Dendritic cell treated with granulocyte-macrophage colony-stimulating factor and Interleukin-4, amounts not matched to agents 40 ng/mL and 50 ng/mL, for 4 days (primary cell): Measurements from ENCODE around the gene KDM2A.

Experiments
- H3K27ac Mint-ChIP-seq: one replicate; pipeline ENCODE4 v1.8.0; 2022; ENCODE audit warnings: mild to moderate bottlenecking, mixed read lengths
- H3K27me3 Mint-ChIP-seq: one replicate; pipeline ENCODE4 v1.8.0; 2022; ENCODE audit warnings: mild to moderate bottlenecking, mixed read lengths
- H3K36me3 Mint-ChIP-seq: one replicate; pipeline ENCODE4 v1.8.0; 2022; ENCODE audit warnings: low read depth, mixed read lengths
- H3K4me1 Mint-ChIP-seq: one replicate; pipeline ENCODE4 v1.8.0; 2022; ENCODE audit warnings: low read depth, mixed read lengths
- H3K4me3 Mint-ChIP-seq: one replicate; pipeline ENCODE4 v1.8.0; 2022; ENCODE audit warnings: mild to moderate bottlenecking, moderate library complexity, mixed read lengths
- H3K9me3 Mint-ChIP-seq: one replicate; pipeline ENCODE4 v1.8.0; 2022; ENCODE audit warnings: mixed read lengths
- intact Hi-C: fragments of 100-400 bp; cut with micrococcal nuclease; formaldehyde crosslinking; loops from one replicate; pipeline ENCODE4 v1.15.0; 2022

The KDM2A gene

GRCh38 chr11:67240576-67241389 is 121.7 kb downstream of the KDM2A start:
- Mint-ChIP-seq H3K4me1 (peaks cover 65% of the 10 kb centered on the region), H3K27me3 (no peaks in the 10 kb centered on the region), H3K27ac (peak overlapping the region; percentile 100), H3K4me3 (peak overlapping the region; percentile 87), H3K36me3 (peaks cover 65% of the 10 kb centered on the region), H3K9me3 (no peaks in the 10 kb centered on the region)
- intact Hi-C loops, result loop anchor here (1.0 kb wide), 1 partner anchor 12 kb away; no protein-coding TSS in a partner anchor

GRCh38 chr11:67242548-67242947 is 123.5 kb downstream of the KDM2A start:
- no peaks in the 10 kb centered on the region for H3K27me3 Mint-ChIP-seq
- no peak overlapping the region for H3K4me3 Mint-ChIP-seq
- peaks cover 65% of the 10 kb centered on the region for H3K4me1 Mint-ChIP-seq
- H3K9me3 Mint-ChIP-seq, result no peaks in the 10 kb centered on the region
- intact Hi-C loops, result no loop called here
- peak overlapping the region; percentile 100 for H3K27ac Mint-ChIP-seq
- H3K36me3 Mint-ChIP-seq, result peaks cover 78% of the 10 kb centered on the region

GRCh38 chr11:67243051-67243450 is 124.0 kb downstream of the KDM2A start:
- Mint-ChIP-seq H3K27ac (peak overlapping the region; percentile 100), H3K9me3 (no peaks in the 10 kb centered on the region), H3K27me3 (no peaks in the 10 kb centered on the region), H3K4me3 (no peak overlapping the region), H3K36me3 (peaks cover 83% of the 10 kb centered on the region), H3K4me1 (peaks cover 65% of the 10 kb centered on the region)
- intact Hi-C loops, result no loop called here

GRCh38 chr11:67245046-67245445 is 126.0 kb downstream of the KDM2A start:
- H3K36me3 Mint-ChIP-seq, result peaks cover 100% of the 10 kb centered on the region
- H3K9me3 Mint-ChIP-seq, result no peaks in the 10 kb centered on the region
- H3K27me3 Mint-ChIP-seq, result no peaks in the 10 kb centered on the region
- peaks cover 65% of the 10 kb centered on the region for H3K4me1 Mint-ChIP-seq
- no peak overlapping the region for H3K4me3 Mint-ChIP-seq
- intact Hi-C loops, result no loop called here
- H3K27ac Mint-ChIP-seq, result peak overlapping the region; percentile 33

- H3K4me1 Mint-ChIP-seq, result peaks cover 64% of the 10 kb centered on the region
- intact Hi-C loops, result no loop called here
- H3K27ac Mint-ChIP-seq, result peak overlapping the region; percentile 30
These were observed 129.0 kb downstream of the KDM2A start for GRCh38 chr11:67247946-67248550.

GRCh38 chr11:67248653-67249052 is 129.6 kb downstream of the KDM2A start:
- H3K27me3 Mint-ChIP-seq, result no peaks in the 10 kb centered on the region
- H3K27ac Mint-ChIP-seq, result peak overlapping the region; percentile 30
- peaks cover 66% of the 10 kb centered on the region for H3K4me1 Mint-ChIP-seq
- H3K36me3 Mint-ChIP-seq, result peaks cover 98% of the 10 kb centered on the region
- intact Hi-C loops, result no loop called here
- no peak overlapping the region for H3K4me3 Mint-ChIP-seq
- no peaks in the 10 kb centered on the region for H3K9me3 Mint-ChIP-seq

More at GRCh38 chr11:67247946-67248550, 129.0 kb downstream of the KDM2A start:
- H3K36me3 Mint-ChIP-seq, result peaks cover 98% of the 10 kb centered on the region
- no peaks in the 10 kb centered on the region for H3K9me3 Mint-ChIP-seq
- no peak overlapping the region for H3K4me3 Mint-ChIP-seq
- H3K27me3 Mint-ChIP-seq, result no peaks in the 10 kb centered on the region

GRCh38 chr11:67250059-67251043 is 131.3 kb downstream of the KDM2A start:
- Mint-ChIP-seq H3K9me3 (no peaks in the 10 kb centered on the region), H3K27me3 (no peaks in the 10 kb centered on the region), H3K36me3 (peaks cover 98% of the 10 kb centered on the region), H3K27ac (peak overlapping the region; percentile 30), H3K4me3 (no peak overlapping the region), H3K4me1 (peaks cover 68% of the 10 kb centered on the region)
- intact Hi-C loops, result no loop called here

- H3K27ac Mint-ChIP-seq, result peak overlapping the region; percentile 80
- H3K36me3 Mint-ChIP-seq, result peaks cover 98% of the 10 kb centered on the region
- H3K27me3 Mint-ChIP-seq, result no peaks in the 10 kb centered on the region
- no peaks in the 10 kb centered on the region for H3K9me3 Mint-ChIP-seq
- intact Hi-C loops, result loop anchor here (1.0 to 2.0 kb wide), 2 partner anchors 11 to 65 kb away; no protein-coding TSS in a partner anchor
- no peak overlapping the region for H3K4me3 Mint-ChIP-seq
- peaks cover 82% of the 10 kb centered on the region for H3K4me1 Mint-ChIP-seq
These were observed 132.8 kb downstream of the KDM2A start for GRCh38 chr11:67251841-67252240.

- H3K4me3 Mint-ChIP-seq, result no peak overlapping the region
- H3K4me1 Mint-ChIP-seq, result peaks cover 87% of the 10 kb centered on the region
- no peaks in the 10 kb centered on the region for H3K27me3 Mint-ChIP-seq
- peak overlapping the region; percentile 80 for H3K27ac Mint-ChIP-seq
- H3K9me3 Mint-ChIP-seq, result no peaks in the 10 kb centered on the region
- intact Hi-C loops, result loop anchor here (1.0 to 2.0 kb wide), 2 partner anchors 12 to 64 kb away; no protein-coding TSS in a partner anchor
- peaks cover 98% of the 10 kb centered on the region for H3K36me3 Mint-ChIP-seq
These were observed 133.8 kb downstream of the KDM2A start for GRCh38 chr11:67252831-67253239.

- Mint-ChIP-seq H3K27me3 (no peaks in the 10 kb centered on the region), H3K36me3 (peaks cover 98% of the 10 kb centered on the region), H3K9me3 (no peaks in the 10 kb centered on the region), H3K4me3 (peak overlapping the region; percentile 51), H3K27ac (peak overlapping the region; percentile 80), H3K4me1 (peaks cover 81% of the 10 kb centered on the region)
- intact Hi-C loops, result loop anchor here (2.0 kb wide), 1 partner anchor 63 kb away; no protein-coding TSS in a partner anchor
These were observed 135.0 kb downstream of the KDM2A start for GRCh38 chr11:67253872-67254624.

- Mint-ChIP-seq H3K4me3 (no peak overlapping the region), H3K27me3 (peaks cover 3% of the 10 kb centered on the region), H3K4me1 (peaks cover 79% of the 10 kb centered on the region), H3K9me3 (no peaks in the 10 kb centered on the region), H3K36me3 (peaks cover 90% of the 10 kb centered on the region), H3K27ac (peak overlapping the region; percentile 80)
- intact Hi-C loops, result no loop called here
These were observed 135.7 kb downstream of the KDM2A start for GRCh38 chr11:67254798-67255197.

GRCh38 chr11:67255353-67255752 is 136.3 kb downstream of the KDM2A start:
- H3K4me1 Mint-ChIP-seq, result peaks cover 76% of the 10 kb centered on the region
- H3K36me3 Mint-ChIP-seq, result peaks cover 84% of the 10 kb centered on the region
- H3K4me3 Mint-ChIP-seq, result no peak overlapping the region
- peaks cover 8% of the 10 kb centered on the region for H3K27me3 Mint-ChIP-seq
- H3K9me3 Mint-ChIP-seq, result no peaks in the 10 kb centered on the region
- H3K27ac Mint-ChIP-seq, result peak overlapping the region; percentile 80
- intact Hi-C loops, result no loop called here

GRCh38 chr11:67255864-67256263 is 136.8 kb downstream of the KDM2A start:
- Mint-ChIP-seq H3K27ac (peak overlapping the region; percentile 80), H3K36me3 (peaks cover 79% of the 10 kb centered on the region), H3K4me1 (peaks cover 76% of the 10 kb centered on the region), H3K27me3 (peaks cover 12% of the 10 kb centered on the region), H3K9me3 (no peaks in the 10 kb centered on the region), H3K4me3 (no peak overlapping the region)
- intact Hi-C loops, result no loop called here
